Uterus (tissue), 2 donors: ENCODE measurements around the gene NEGR1.

Experiments used
- CTCF ChIP-seq, 4 experiments: fragments of 200-600 bp in 2 of 4; fragments of 450-650 bp in 2 of 4; sonication (generic) in 2 of 4; IDR thresholded peaks; one replicate each; pipeline ENCODE4 v1.5.1; 2016 to 2019; ENCODE audit warnings: antibody characterized with exemption in 4 of 4, mild to moderate bottlenecking in 2 of 4, moderate library complexity in 1 of 4
- POLR2A ChIP-seq, 2 donors: fragments of 450-650 bp; IDR thresholded peaks; one replicate each; pipeline ENCODE4 v1.6.1; 2016; ENCODE audit warnings: antibody characterized with exemption in 2 of 2, mild to moderate bottlenecking in 1 of 2, moderate library complexity in 1 of 2

GRCh38 chr1:71737768-71738167 is 544.6 kb downstream of the NEGR1 start:
- TF ChIP-seq POLR2A (IDR thresholded peaks at IDR 0.05) (no peak), CTCF (IDR thresholded peaks at IDR 0.05) (no peak)
